Sigmoid colon (tissue), 7 donors: ENCODE measurements around the gene KDM4D. TPM values are rescaled to one million over a fixed set of nuclear protein-coding genes. Genes with fewer than 3 reads are reported as not detected.
"Not testable (repeated sequence)": the region's sequence is repeated elsewhere in the genome, so short reads cannot be mapped to it uniquely, and the experiment has no call there.

Experiments
- DNase-seq: peaks from one replicate; pipeline ENCODE4 v3.0.0-alpha.2; 2019
- H3K27ac ChIP-seq, 4 donors: fragments of 200-600 bp; sonication (generic); one replicate each; pipeline ENCODE4 v1.5.1; 2016 to 2019; ENCODE audit warnings: mild to moderate bottlenecking in 1 of 4
- H3K27me3 ChIP-seq, 3 donors: fragments of 200-600 bp; sonication (generic); one replicate each; pipeline ENCODE4 v1.5.1; 2019; ENCODE audit warnings: mild to moderate bottlenecking in 1 of 3
- H3K36me3 ChIP-seq, 4 donors: fragments of 200-600 bp; sonication (generic); one replicate each; pipeline ENCODE4 v1.5.1; 2016 to 2019
- H3K4me1 ChIP-seq, 4 donors: fragments of 200-600 bp; sonication (generic); one replicate each; pipeline ENCODE4 v1.5.1; 2017 to 2019
- H3K4me3 ChIP-seq, 4 donors: fragments of 200-600 bp; sonication (generic); one replicate each; pipeline ENCODE4 v1.5.1; 2017 to 2019; ENCODE audit warnings: mild to moderate bottlenecking in 2 of 4, moderate library complexity in 1 of 4
- H3K9me3 ChIP-seq, 4 donors: fragments of 200-600 bp in 3 of 4; sonication (generic) in 3 of 4; one replicate each; pipeline versions ENCODE4 v1.5.1 to v1.6.1; 2013 to 2019
- EP300 ChIP-seq, 4 donors: sonication (generic); formaldehyde crosslinking; IDR thresholded peaks; one replicate each; pipeline ENCODE4 v1.6.1; 2017; ENCODE audit warnings: antibody characterized with exemption in 4 of 4
- POLR2A ChIP-seq, 2 donors: fragments of 450-650 bp; IDR thresholded peaks; one replicate each; pipeline ENCODE4 v1.6.1; 2016; ENCODE audit warnings: antibody characterized with exemption in 2 of 2, mild to moderate bottlenecking in 2 of 2, moderate library complexity in 2 of 2
- POLR2AphosphoS5 ChIP-seq, 4 donors: sonication (generic); formaldehyde crosslinking; IDR thresholded peaks; one replicate each; pipeline ENCODE4 v1.6.1; 2017; ENCODE audit warnings: antibody characterized with exemption in 4 of 4
- WGBS, 2 donors: extraction: QIAGEN DNeasy Blood & Tissue Kit; methylation state at CpG; one replicate each; pipeline ENCODE4 v1.1.7; 2013; 5-methylcytosine and 5-hydroxymethylcytosine counted together
- intact Hi-C: fragments of 100-400 bp; cut with DNase I; formaldehyde crosslinking; loops from one replicate; pipeline ENCODE4 v1.15.1; 2023
- polyA plus RNA-seq, 3 donors: library from polyadenylated mRNA; stranded (reverse); fragments of 200-250 nt; gene quantifications; one replicate each; pipeline ENCODE4 v1.2.3, GENCODE V29; 2013
- total RNA-seq, 4 donors: library from RNA; depleted of rRNA; stranded (reverse); fragments of >200 nt; gene quantifications; one replicate each; pipeline ENCODE4 v1.1.0, GENCODE V29; 2016
- TF ChIP-seq, protein P1 (sequence below), 4 experiments: fragments of 450-650 bp in 3 of 4; fragments of 200-600 bp in 1 of 4; IDR thresholded peaks; one replicate each; pipeline ENCODE4 v1.5.1; 2016 to 2019; ENCODE audit warnings: antibody characterized with exemption in 4 of 4, mild to moderate bottlenecking in 3 of 4, moderate library complexity in 2 of 4
- donor health status: healthy with polysubstance abuse.
- donor health status: Bipolar disorder and iron deficiency.
- donor health status: healthy.

Gene KDM4D
- total and polyA plus RNA-seq, 7 donors: 0.33 to 0.60 (median 0.55) TPM; not detected in 2

DNA sequence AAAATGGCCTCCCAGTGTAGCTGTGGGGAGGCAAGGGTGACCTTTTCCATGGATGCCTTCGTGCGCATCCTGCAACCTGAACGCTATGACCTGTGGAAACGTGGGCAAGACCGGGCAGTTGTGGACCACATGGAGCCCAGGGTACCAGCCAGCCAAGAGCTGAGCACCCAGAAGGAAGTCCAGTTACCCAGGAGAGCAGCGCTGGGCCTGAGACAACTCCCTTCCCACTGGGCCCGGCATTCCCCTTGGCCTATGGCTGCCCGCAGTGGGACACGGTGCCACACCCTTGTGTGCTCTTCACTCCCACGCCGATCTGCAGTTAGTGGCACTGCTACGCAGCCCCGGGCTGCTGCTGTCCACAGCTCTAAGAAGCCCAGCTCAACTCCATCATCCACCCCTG is 24.8 kb downstream of the KDM4D start:
- Histone ChIP-seq H3K27ac (no peak overlapping the region), H3K36me3 (no peaks in the 10 kb centered on the region), H3K4me3 (no peak overlapping the region), H3K9me3 (no peaks in the 10 kb centered on the region), H3K4me1 (no peaks in the 10 kb centered on the region), H3K27me3 (no peaks in the 10 kb centered on the region)
- intact Hi-C loops: no loop called here
- no peak for DNase-seq
- TF ChIP-seq POLR2A (IDR thresholded peaks at IDR 0.05) (no peak), POLR2AphosphoS5 (IDR thresholded peaks at IDR 0.05) (no peak), EP300 (IDR thresholded peaks at IDR 0.05) (no peak)
- TF ChIP-seq, protein P1, sequence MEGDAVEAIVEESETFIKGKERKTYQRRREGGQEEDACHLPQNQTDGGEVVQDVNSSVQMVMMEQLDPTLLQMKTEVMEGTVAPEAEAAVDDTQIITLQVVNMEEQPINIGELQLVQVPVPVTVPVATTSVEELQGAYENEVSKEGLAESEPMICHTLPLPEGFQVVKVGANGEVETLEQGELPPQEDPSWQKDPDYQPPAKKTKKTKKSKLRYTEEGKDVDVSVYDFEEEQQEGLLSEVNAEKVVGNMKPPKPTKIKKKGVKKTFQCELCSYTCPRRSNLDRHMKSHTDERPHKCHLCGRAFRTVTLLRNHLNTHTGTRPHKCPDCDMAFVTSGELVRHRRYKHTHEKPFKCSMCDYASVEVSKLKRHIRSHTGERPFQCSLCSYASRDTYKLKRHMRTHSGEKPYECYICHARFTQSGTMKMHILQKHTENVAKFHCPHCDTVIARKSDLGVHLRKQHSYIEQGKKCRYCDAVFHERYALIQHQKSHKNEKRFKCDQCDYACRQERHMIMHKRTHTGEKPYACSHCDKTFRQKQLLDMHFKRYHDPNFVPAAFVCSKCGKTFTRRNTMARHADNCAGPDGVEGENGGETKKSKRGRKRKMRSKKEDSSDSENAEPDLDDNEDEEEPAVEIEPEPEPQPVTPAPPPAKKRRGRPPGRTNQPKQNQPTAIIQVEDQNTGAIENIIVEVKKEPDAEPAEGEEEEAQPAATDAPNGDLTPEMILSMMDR (IDR thresholded peaks at IDR 0.05): no peak
- 92 to 96% methylated on average over 13 of the region's 13 CpGs for WGBS, 2 donors

- H3K9me3 ChIP-seq: peaks cover 0 to 2% (median 0%) of the 10 kb centered on the region in 4 donors
- TF ChIP-seq EP300 (IDR thresholded peaks at IDR 0.05) (no peak), POLR2A (IDR thresholded peaks at IDR 0.05) (no peak), POLR2AphosphoS5 (IDR thresholded peaks at IDR 0.05) (no peak)
- no peak overlapping the region for H3K27ac ChIP-seq
- H3K36me3 ChIP-seq: no peaks in the 10 kb centered on the region
- DNase-seq: no peak
- H3K4me1 ChIP-seq: no peaks in the 10 kb centered on the region
- H3K27me3 ChIP-seq: no peaks in the 10 kb centered on the region
- H3K4me3 ChIP-seq: no peak overlapping the region
- intact Hi-C loops: no loop called here
These were observed 30.2 kb downstream of the KDM4D start for GRCh38 chr11:95003716-95004115.

DNA sequence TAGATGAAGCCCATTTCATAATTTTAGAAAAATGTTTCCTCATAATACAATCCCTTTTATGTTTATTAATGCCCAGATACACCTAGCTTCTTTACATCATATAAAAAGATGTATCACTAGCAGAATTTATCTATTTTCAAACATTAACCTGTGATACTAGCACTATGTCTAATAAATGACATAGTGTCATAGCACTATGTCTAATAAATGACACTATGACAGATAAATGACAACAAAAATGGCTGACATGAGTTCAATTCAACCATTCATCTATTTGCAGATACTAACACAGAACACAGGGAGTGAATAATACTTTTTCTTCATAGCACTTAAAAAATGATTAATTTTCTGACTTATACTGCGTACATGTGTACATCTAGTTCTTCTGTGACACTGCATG is 32.1 kb downstream of the KDM4D start:
- intact Hi-C loops: no loop called here
- DNase-seq: no peak
- Histone ChIP-seq H3K36me3 (no peaks in the 10 kb centered on the region), H3K9me3 (peaks cover 0 to 2% (median 0%) of the 10 kb centered on the region in 4 donors), H3K27me3 (no peaks in the 10 kb centered on the region), H3K4me3 (no peak overlapping the region), H3K4me1 (no peaks in the 10 kb centered on the region), H3K27ac (no peak overlapping the region)
- no peak for TF ChIP-seq POLR2A (IDR thresholded peaks at IDR 0.05)
- no peak for TF ChIP-seq POLR2AphosphoS5 (IDR thresholded peaks at IDR 0.05)
- TF ChIP-seq, protein P1 (IDR thresholded peaks at IDR 0.05): no peak
- no peak for TF ChIP-seq EP300 (IDR thresholded peaks at IDR 0.05)
- 88 to 92% methylated on average over 1 of the region's 1 CpG for WGBS, 2 donors

- TF ChIP-seq POLR2AphosphoS5 (IDR thresholded peaks at IDR 0.05): no peak
- TF ChIP-seq EP300 (IDR thresholded peaks at IDR 0.05): no peak
These were observed 37.9 kb downstream of the KDM4D start for GRCh38 chr11:95011376-95011775.

GRCh38 chr11:95014184-95014821 is 40.8 kb downstream of the KDM4D start:
- no peak overlapping the region for H3K27ac ChIP-seq
- H3K9me3 ChIP-seq: no peaks in the 10 kb centered on the region
- H3K27me3 ChIP-seq: no peaks in the 10 kb centered on the region
- intact Hi-C loops: no loop called here
- no peaks in the 10 kb centered on the region for H3K4me1 ChIP-seq
- 92 to 94% methylated on average over 12 of the region's 12 CpGs for WGBS, 2 donors
- no peak overlapping the region for H3K4me3 ChIP-seq
- TF ChIP-seq, protein P1 (IDR thresholded peaks at IDR 0.05): no peak
- H3K36me3 ChIP-seq: no peaks in the 10 kb centered on the region
- no peak for DNase-seq

More at GRCh38 chr11:95011376-95011775, 37.9 kb downstream of the KDM4D start:
- no peak overlapping the region for H3K4me3 ChIP-seq
- intact Hi-C loops: no loop called here
- no peaks in the 10 kb centered on the region for H3K4me1 ChIP-seq
- no peaks in the 10 kb centered on the region for H3K36me3 ChIP-seq
- no peak overlapping the region for H3K27ac ChIP-seq
- H3K9me3 ChIP-seq: peaks cover 0 to 2% (median 0%) of the 10 kb centered on the region in 4 donors
- no peak for DNase-seq
- H3K27me3 ChIP-seq: no peaks in the 10 kb centered on the region

- DNase-seq: no peak
- Histone ChIP-seq H3K27ac (no peak overlapping the region), H3K9me3 (no peaks in the 10 kb centered on the region), H3K4me1 (no peaks in the 10 kb centered on the region), H3K4me3 (no peak overlapping the region), H3K36me3 (no peaks in the 10 kb centered on the region), H3K27me3 (no peaks in the 10 kb centered on the region)
- intact Hi-C loops: no loop called here
- WGBS, 2 donors: 35 to 64% methylated on average over 2 of the region's 2 CpGs
- TF ChIP-seq, protein P1 (IDR thresholded peaks at IDR 0.05): no peak
- TF ChIP-seq POLR2AphosphoS5 (IDR thresholded peaks at IDR 0.05) (no peak), POLR2A (IDR thresholded peaks at IDR 0.05) (no peak), EP300 (IDR thresholded peaks at IDR 0.05) (no peak)
These were observed 42.6 kb downstream of the KDM4D start for GRCh38 chr11:95016139-95016538.

- H3K9me3 ChIP-seq, H3K4me3 ChIP-seq, H3K27ac ChIP-seq, intact Hi-C loops, DNase-seq, H3K36me3 ChIP-seq, H3K27me3 ChIP-seq, H3K4me1 ChIP-seq: not testable (repeated sequence)
- 87 to 93% methylated on average over 5 of the region's 5 CpGs for WGBS, 2 donors
These were observed 48.0 kb downstream of the KDM4D start for GRCh38 chr11:95021468-95021867.
